ENCODE data around the gene PSAT1.

DNA sequence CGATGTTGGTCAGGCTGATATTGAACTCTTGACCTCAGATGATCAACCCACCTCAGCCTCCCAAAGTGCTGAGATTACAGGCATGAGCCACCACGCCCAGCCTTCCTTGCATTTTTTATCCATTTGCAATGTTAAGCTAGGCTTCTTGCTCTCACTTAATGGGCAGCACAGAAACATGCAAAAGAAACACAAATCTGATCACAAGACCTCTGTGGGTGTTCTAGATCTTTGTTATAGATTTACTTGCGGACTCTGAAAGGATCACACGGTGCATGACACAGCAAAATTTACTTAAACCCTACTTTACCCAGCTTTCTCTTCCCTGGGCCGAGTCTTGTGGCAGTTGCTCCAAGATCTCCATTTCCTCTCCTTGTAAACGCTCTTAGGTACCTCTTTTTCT, 71.3 kb downstream of the PSAT1 start:
- TF ChIP-seq, protein P1, sequence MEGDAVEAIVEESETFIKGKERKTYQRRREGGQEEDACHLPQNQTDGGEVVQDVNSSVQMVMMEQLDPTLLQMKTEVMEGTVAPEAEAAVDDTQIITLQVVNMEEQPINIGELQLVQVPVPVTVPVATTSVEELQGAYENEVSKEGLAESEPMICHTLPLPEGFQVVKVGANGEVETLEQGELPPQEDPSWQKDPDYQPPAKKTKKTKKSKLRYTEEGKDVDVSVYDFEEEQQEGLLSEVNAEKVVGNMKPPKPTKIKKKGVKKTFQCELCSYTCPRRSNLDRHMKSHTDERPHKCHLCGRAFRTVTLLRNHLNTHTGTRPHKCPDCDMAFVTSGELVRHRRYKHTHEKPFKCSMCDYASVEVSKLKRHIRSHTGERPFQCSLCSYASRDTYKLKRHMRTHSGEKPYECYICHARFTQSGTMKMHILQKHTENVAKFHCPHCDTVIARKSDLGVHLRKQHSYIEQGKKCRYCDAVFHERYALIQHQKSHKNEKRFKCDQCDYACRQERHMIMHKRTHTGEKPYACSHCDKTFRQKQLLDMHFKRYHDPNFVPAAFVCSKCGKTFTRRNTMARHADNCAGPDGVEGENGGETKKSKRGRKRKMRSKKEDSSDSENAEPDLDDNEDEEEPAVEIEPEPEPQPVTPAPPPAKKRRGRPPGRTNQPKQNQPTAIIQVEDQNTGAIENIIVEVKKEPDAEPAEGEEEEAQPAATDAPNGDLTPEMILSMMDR (optimal IDR thresholded peaks at IDR 0.05 in 1 of 3, IDR thresholded peaks at IDR 0.05 in 1 of 3, conservative IDR thresholded peaks at IDR 0.05 in 1 of 3; ENCODE audit: extremely low read depth in 1 of 3, insufficient read depth in 2 of 3, low read length in 3 of 3) = no peak
- TF ChIP-seq EZH2 (IDR thresholded peaks at IDR 0.05; ENCODE audit: low read length) = no peak

Data from keratinocyte (primary cell).